ENCODE results near the gene ARMCX2. TPM values are rescaled to one million over a fixed set of nuclear protein-coding genes. Genes with fewer than 3 reads are reported as not detected.

ARMCX2 gene
- polyA plus RNA-seq, 1 of the 3 experiments (the other 2 are of a cell fraction): 32.9 TPM

GRCh38 chrX:101617211-101618191 is 42.1 kb downstream of the ARMCX2 start, which contains the start of gene ARMCX6:
TSS of gene ARMCX6 (minus strand) at chrX:101618000. CDS start at chrX:101616620, 1,380 bp downstream.
- peak within 1 kb of the TSS; percentile 54 to 70 for H3K4me3 ChIP-seq (ENCODE audit: low read depth in 2 of 2, low read length in 1 of 2)
- H3K27ac ChIP-seq (ENCODE audit: low read depth in 2 of 2, low read length in 1 of 2): peak within 1 kb of the TSS; percentile 62 to 76
- ChIA-PET CTCF (interaction anchor here (0.6 to 1.9 kb wide), 4 partner anchors 20 to 202 kb away, joined by 3 to 5 read pairs (median 3); no protein-coding TSS in a partner anchor), POLR2A (no interaction called here)
- H3K9ac ChIP-seq: peak within 1 kb of the TSS; percentile 60; the same call in 1 of the 2 replicates
- H2AFZ ChIP-seq (ENCODE audit: low read depth): peak within 1 kb of the TSS; percentile 89
- H3K4me2 ChIP-seq: peak within 1 kb of the TSS; percentile 67
- 0 out of 2 replicates have a peak, but pooled peaks cover 10% of the 10 kb centered on the region for H3K79me2 ChIP-seq (ENCODE audit: insufficient read depth)
- 2% methylated on average over 24 of the region's 39 CpGs for WGBS (ENCODE audit: low lambda C conversion rate)
- no peaks in the 10 kb centered on the region for H3K9me3 ChIP-seq
- no peaks in the 10 kb centered on the region for H4K20me1 ChIP-seq (ENCODE audit: insufficient read depth)
- H3K4me1 ChIP-seq (ENCODE audit: control insufficient read depth in 1 of 2, insufficient read depth in 2 of 2, low read depth in 1 of 2, low read length in 1 of 2): peaks cover 0 to 10% of the 10 kb centered on the region in 2 experiments; a peak in 2 of 4 replicates
- no peaks in the 10 kb centered on the region for H3K9me2 ChIP-seq
- peaks cover 4% of the 10 kb centered on the region; the same call in 1 of the 2 replicates for H3K27me3 ChIP-seq (ENCODE audit: insufficient read depth)
- peaks cover 0 to 2% of the 10 kb centered on the region in 2 experiments for H3K36me3 ChIP-seq (replicated peaks in 1 of 2; ENCODE audit: control insufficient read depth in 1 of 2, insufficient read depth in 2 of 2, low read length in 1 of 2)
- DNase-seq: peak; percentile 87
- no peaks in the 10 kb centered on the region for H3F3A ChIP-seq (replicated peaks; ENCODE audit: insufficient read depth)
- peak; percentile 92 for TF ChIP-seq USF1 (IDR thresholded peaks at IDR 0.05; ENCODE audit: borderline replicate concordance, low read depth)
- no peak for TF ChIP-seq FOXJ3 (CRISPR knock-in tag; IDR thresholded peaks at IDR 0.05)
- TF ChIP-seq MEF2A (IDR thresholded peaks at IDR 0.05; ENCODE audit: borderline replicate concordance, low read depth): no peak
- no peak for TF ChIP-seq POLR2AphosphoS5 (IDR thresholded peaks at IDR 0.05; ENCODE audit: low read depth, low read length)
- no peak for TF ChIP-seq RXRA (IDR thresholded peaks at IDR 0.05; ENCODE audit: borderline replicate concordance, low read depth)
- no peak for TF ChIP-seq GATA2 (CRISPR knock-in tag; IDR thresholded peaks at IDR 0.05)
- TF ChIP-seq TAF1 (IDR thresholded peaks at IDR 0.05; ENCODE audit: borderline replicate concordance, low read depth, low read length): 0 out of 2 replicates have a peak, but pooled peaks have one; percentile 42
- no peak for TF ChIP-seq NFIC (IDR thresholded peaks at IDR 0.05; ENCODE audit: borderline replicate concordance)
- TF ChIP-seq, protein P1, sequence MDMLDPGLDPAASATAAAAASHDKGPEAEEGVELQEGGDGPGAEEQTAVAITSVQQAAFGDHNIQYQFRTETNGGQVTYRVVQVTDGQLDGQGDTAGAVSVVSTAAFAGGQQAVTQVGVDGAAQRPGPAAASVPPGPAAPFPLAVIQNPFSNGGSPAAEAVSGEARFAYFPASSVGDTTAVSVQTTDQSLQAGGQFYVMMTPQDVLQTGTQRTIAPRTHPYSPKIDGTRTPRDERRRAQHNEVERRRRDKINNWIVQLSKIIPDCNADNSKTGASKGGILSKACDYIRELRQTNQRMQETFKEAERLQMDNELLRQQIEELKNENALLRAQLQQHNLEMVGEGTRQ (IDR thresholded peaks at IDR 0.05; ENCODE audit: borderline replicate concordance, low read depth, low read length): peak; percentile 72; the same call in 1 of the 2 replicates
- no peak for TF ChIP-seq FOSL2 (IDR thresholded peaks at IDR 0.05; ENCODE audit: borderline replicate concordance, low read depth)
- no peak for TF ChIP-seq JUND (IDR thresholded peaks at IDR 0.05)
- TF ChIP-seq, protein P2, sequence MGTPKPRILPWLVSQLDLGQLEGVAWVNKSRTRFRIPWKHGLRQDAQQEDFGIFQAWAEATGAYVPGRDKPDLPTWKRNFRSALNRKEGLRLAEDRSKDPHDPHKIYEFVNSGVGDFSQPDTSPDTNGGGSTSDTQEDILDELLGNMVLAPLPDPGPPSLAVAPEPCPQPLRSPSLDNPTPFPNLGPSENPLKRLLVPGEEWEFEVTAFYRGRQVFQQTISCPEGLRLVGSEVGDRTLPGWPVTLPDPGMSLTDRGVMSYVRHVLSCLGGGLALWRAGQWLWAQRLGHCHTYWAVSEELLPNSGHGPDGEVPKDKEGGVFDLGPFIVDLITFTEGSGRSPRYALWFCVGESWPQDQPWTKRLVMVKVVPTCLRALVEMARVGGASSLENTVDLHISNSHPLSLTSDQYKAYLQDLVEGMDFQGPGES (IDR thresholded peaks at IDR 0.05; ENCODE audit: low read depth, low read length): no peak
- TF ChIP-seq, protein P3, sequence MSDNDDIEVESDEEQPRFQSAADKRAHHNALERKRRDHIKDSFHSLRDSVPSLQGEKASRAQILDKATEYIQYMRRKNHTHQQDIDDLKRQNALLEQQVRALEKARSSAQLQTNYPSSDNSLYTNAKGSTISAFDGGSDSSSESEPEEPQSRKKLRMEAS (IDR thresholded peaks at IDR 0.05; ENCODE audit: low read depth): peak; percentile 61
- TF ChIP-seq REST (IDR thresholded peaks at IDR 0.05; ENCODE audit: low read depth, low read length): no peak
- TF ChIP-seq SMC3 (IDR thresholded peaks at IDR 0.05; ENCODE audit: low read depth, low read length): peak; percentile 45
- TF ChIP-seq EZH2phosphoT487 (IDR thresholded peaks at IDR 0.05; ENCODE audit: borderline replicate concordance, low read depth): no peak
- no peak for TF ChIP-seq GABPA (IDR thresholded peaks at IDR 0.05; ENCODE audit: low read depth)
- peak; percentile 62 for TF ChIP-seq CHD2 (IDR thresholded peaks at IDR 0.05; ENCODE audit: low read length, partially characterized antibody)
- no peak for TF ChIP-seq RFX5 (IDR thresholded peaks at IDR 0.05; ENCODE audit: low read length)
- TF ChIP-seq FOXM1 (IDR thresholded peaks at IDR 0.05; ENCODE audit: low read depth): no peak
- TF ChIP-seq, protein P4, sequence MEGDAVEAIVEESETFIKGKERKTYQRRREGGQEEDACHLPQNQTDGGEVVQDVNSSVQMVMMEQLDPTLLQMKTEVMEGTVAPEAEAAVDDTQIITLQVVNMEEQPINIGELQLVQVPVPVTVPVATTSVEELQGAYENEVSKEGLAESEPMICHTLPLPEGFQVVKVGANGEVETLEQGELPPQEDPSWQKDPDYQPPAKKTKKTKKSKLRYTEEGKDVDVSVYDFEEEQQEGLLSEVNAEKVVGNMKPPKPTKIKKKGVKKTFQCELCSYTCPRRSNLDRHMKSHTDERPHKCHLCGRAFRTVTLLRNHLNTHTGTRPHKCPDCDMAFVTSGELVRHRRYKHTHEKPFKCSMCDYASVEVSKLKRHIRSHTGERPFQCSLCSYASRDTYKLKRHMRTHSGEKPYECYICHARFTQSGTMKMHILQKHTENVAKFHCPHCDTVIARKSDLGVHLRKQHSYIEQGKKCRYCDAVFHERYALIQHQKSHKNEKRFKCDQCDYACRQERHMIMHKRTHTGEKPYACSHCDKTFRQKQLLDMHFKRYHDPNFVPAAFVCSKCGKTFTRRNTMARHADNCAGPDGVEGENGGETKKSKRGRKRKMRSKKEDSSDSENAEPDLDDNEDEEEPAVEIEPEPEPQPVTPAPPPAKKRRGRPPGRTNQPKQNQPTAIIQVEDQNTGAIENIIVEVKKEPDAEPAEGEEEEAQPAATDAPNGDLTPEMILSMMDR (IDR thresholded peaks at IDR 0.05): peak; percentile 53
- no peak for TF ChIP-seq TCF12 (IDR thresholded peaks at IDR 0.05)
- TF ChIP-seq ELF1 (IDR thresholded peaks at IDR 0.05): no peak
- TF ChIP-seq MXI1 (IDR thresholded peaks at IDR 0.05; ENCODE audit: low read depth, low read length): peak; percentile 54; the same call in 1 of the 2 replicates
